ENCODE data around the gene LEF1.

LEF1 gene

GRCh38 chr4:108203377-108203776, 34.6 kb upstream of the LEF1 start:
- peaks cover 6% of the 10 kb centered on the region; the same call in 1 of the 2 replicates for H3K4me1 ChIP-seq
- no peaks in the 10 kb centered on the region for H3K27me3 ChIP-seq
- H3K4me2 ChIP-seq, result no peak overlapping the region
- no peak for TF ChIP-seq Cebpa-rat (IDR thresholded peaks at IDR 0.05)
- H3K9me3 ChIP-seq, result no peaks in the 10 kb centered on the region
- no peaks in the 10 kb centered on the region for H4K20me1 ChIP-seq
- H3K27ac ChIP-seq, result no peak overlapping the region
- no peak overlapping the region for H3K4me3 ChIP-seq
- peaks cover 5% of the 10 kb centered on the region; the same call in 1 of the 2 replicates for H3K36me3 ChIP-seq
- H3K9ac ChIP-seq, result no peak overlapping the region

- Histone ChIP-seq H3K36me3 (peaks cover 5% of the 10 kb centered on the region; the same call in 1 of the 2 replicates), H3K9me3 (no peaks in the 10 kb centered on the region), H3K4me2 (no peak overlapping the region), H3K4me1 (peaks cover 6% of the 10 kb centered on the region; the same call in 1 of the 2 replicates), H4K20me1 (no peaks in the 10 kb centered on the region), H3K9ac (no peak overlapping the region), H3K27ac (no peak overlapping the region), H3K27me3 (no peaks in the 10 kb centered on the region), H3K4me3 (no peak overlapping the region)
- no peak for TF ChIP-seq Cebpa-rat (IDR thresholded peaks at IDR 0.05)
Observed at GRCh38 chr4:108201774-108202173, 33.0 kb upstream of the LEF1 start.

- H3K27ac ChIP-seq, result no peak overlapping the region
- H3K27me3 ChIP-seq, result no peaks in the 10 kb centered on the region
- H3K4me3 ChIP-seq, result no peak overlapping the region
- no peak overlapping the region for H3K4me2 ChIP-seq
- no peak overlapping the region for H3K9ac ChIP-seq
- H3K36me3 ChIP-seq, result peaks cover 5% of the 10 kb centered on the region; the same call in 1 of the 2 replicates
- H4K20me1 ChIP-seq, result no peaks in the 10 kb centered on the region
- H3K4me1 ChIP-seq, result peaks cover 10% of the 10 kb centered on the region; the same call in 1 of the 2 replicates
- TF ChIP-seq Cebpa-rat (IDR thresholded peaks at IDR 0.05), result no peak
- H3K9me3 ChIP-seq, result no peaks in the 10 kb centered on the region
Observed at GRCh38 chr4:108199881-108200280, 31.1 kb upstream of the LEF1 start.

GRCh38 chr4:108193886-108194672, 25.3 kb upstream of the LEF1 start:
- Histone ChIP-seq H3K9me3 (no peaks in the 10 kb centered on the region), H3K36me3 (no peaks in the 10 kb centered on the region), H3K4me2 (no peak overlapping the region), H4K20me1 (no peaks in the 10 kb centered on the region), H3K27me3 (no peaks in the 10 kb centered on the region), H3K27ac (no peak overlapping the region), H3K4me1 (peaks cover 19% of the 10 kb centered on the region), H3K4me3 (no peak overlapping the region), H3K9ac (no peak overlapping the region)
- no peak for TF ChIP-seq Cebpa-rat (IDR thresholded peaks at IDR 0.05)

GRCh38 chr4:108192935-108193334, 24.2 kb upstream of the LEF1 start:
- Histone ChIP-seq H4K20me1 (no peaks in the 10 kb centered on the region), H3K9ac (no peak overlapping the region), H3K27me3 (no peaks in the 10 kb centered on the region), H3K4me1 (peaks cover 19% of the 10 kb centered on the region), H3K9me3 (no peaks in the 10 kb centered on the region), H3K4me2 (no peak overlapping the region), H3K27ac (no peak overlapping the region), H3K4me3 (no peak overlapping the region), H3K36me3 (no peaks in the 10 kb centered on the region)
- no peak for TF ChIP-seq Cebpa-rat (IDR thresholded peaks at IDR 0.05)

GRCh38 chr4:108192056-108192455, 23.3 kb upstream of the LEF1 start:
- no peaks in the 10 kb centered on the region for H3K27me3 ChIP-seq
- no peak overlapping the region for H3K27ac ChIP-seq
- TF ChIP-seq Cebpa-rat (IDR thresholded peaks at IDR 0.05), result no peak

GRCh38 chr4:108191269-108191914, 22.7 kb upstream of the LEF1 start:
- H3K9me3 ChIP-seq, result no peaks in the 10 kb centered on the region
- H3K27me3 ChIP-seq, result no peaks in the 10 kb centered on the region
- no peak overlapping the region for H3K27ac ChIP-seq
- no peaks in the 10 kb centered on the region for H3K36me3 ChIP-seq
- no peak overlapping the region for H3K4me3 ChIP-seq
- H3K4me2 ChIP-seq, result peak overlapping the region; percentile 44
- H4K20me1 ChIP-seq, result no peaks in the 10 kb centered on the region
- TF ChIP-seq Cebpa-rat (IDR thresholded peaks at IDR 0.05), result no peak
- H3K9ac ChIP-seq, result no peak overlapping the region
- H3K4me1 ChIP-seq, result peaks cover 19% of the 10 kb centered on the region

More at GRCh38 chr4:108192056-108192455, 23.3 kb upstream of the LEF1 start:
- H3K4me1 ChIP-seq, result peaks cover 19% of the 10 kb centered on the region
- H3K4me2 ChIP-seq, result peak overlapping the region; percentile 44
- H3K36me3 ChIP-seq, result no peaks in the 10 kb centered on the region
- H3K9me3 ChIP-seq, result no peaks in the 10 kb centered on the region
- no peaks in the 10 kb centered on the region for H4K20me1 ChIP-seq
- no peak overlapping the region for H3K4me3 ChIP-seq
- no peak overlapping the region for H3K9ac ChIP-seq

- Histone ChIP-seq H3K4me1 (peaks cover 15% of the 10 kb centered on the region), H4K20me1 (no peaks in the 10 kb centered on the region), H3K9me3 (no peaks in the 10 kb centered on the region), H3K9ac (no peak overlapping the region), H3K36me3 (no peaks in the 10 kb centered on the region), H3K4me2 (no peak overlapping the region), H3K4me3 (no peak overlapping the region), H3K27ac (no peak overlapping the region), H3K27me3 (no peaks in the 10 kb centered on the region)
- no peak for TF ChIP-seq Cebpa-rat (IDR thresholded peaks at IDR 0.05)
Observed at GRCh38 chr4:108188770-108189169, 20.0 kb upstream of the LEF1 start.

- H3K9me3 ChIP-seq, result no peaks in the 10 kb centered on the region
- H3K27ac ChIP-seq, result no peak overlapping the region
- H3K4me1 ChIP-seq, result no peaks in the 10 kb centered on the region
- no peaks in the 10 kb centered on the region for H3K27me3 ChIP-seq
- H3K9ac ChIP-seq, result no peak overlapping the region
- no peaks in the 10 kb centered on the region for H3K36me3 ChIP-seq
- no peaks in the 10 kb centered on the region for H4K20me1 ChIP-seq
- no peak overlapping the region for H3K4me2 ChIP-seq
- H3K4me3 ChIP-seq, result no peak overlapping the region
- TF ChIP-seq Cebpa-rat (IDR thresholded peaks at IDR 0.05), result no peak
Observed at GRCh38 chr4:108185252-108185651, 16.5 kb upstream of the LEF1 start.

GRCh38 chr4:108184453-108185049, 15.8 kb upstream of the LEF1 start:
- Histone ChIP-seq H3K27ac (no peak overlapping the region), H3K4me3 (no peak overlapping the region), H3K9me3 (no peaks in the 10 kb centered on the region)

More at GRCh38 chr4:108184453-108185049, 15.8 kb upstream of the LEF1 start:
- Histone ChIP-seq H3K27me3 (no peaks in the 10 kb centered on the region), H3K4me2 (no peak overlapping the region), H3K4me1 (no peaks in the 10 kb centered on the region), H3K9ac (no peak overlapping the region), H4K20me1 (no peaks in the 10 kb centered on the region), H3K36me3 (no peaks in the 10 kb centered on the region)
- no peak for TF ChIP-seq Cebpa-rat (IDR thresholded peaks at IDR 0.05)

Measured in BLaER1 (cell line).